Activated naive CD4-positive, alpha-beta T cell (primary cell): ENCODE data around the gene TRAF3IP3.
A peak's percentile ranks its signal among the peaks of the same experiment; 100 is the strongest.

Source experiments
- DNase-seq, 4 experiments: peaks; one replicate each; lab custom pipeline; 2025; lab: John Stamatoyannopoulos, UW

TRAF3IP3 gene

DNA sequence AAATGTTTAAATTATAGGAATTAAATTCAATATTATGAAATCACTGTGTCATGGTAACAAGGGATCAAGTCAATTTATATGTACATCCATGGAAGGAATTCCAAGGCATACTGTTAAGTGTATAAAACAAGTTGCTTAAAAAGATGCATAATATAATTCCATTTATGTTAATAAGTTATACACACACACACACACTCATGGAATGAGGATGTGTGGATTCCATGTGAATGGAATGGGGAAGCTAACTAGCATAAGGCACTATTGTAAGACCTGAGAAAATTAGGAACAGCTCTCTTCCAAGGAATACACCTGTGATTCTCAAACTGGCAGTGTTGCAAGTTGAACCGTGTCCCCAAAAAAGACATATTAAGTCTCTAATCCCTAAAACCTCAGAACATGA is 17.6 kb upstream of the TRAF3IP3 start:
- DNase-seq = no peak

DNA sequence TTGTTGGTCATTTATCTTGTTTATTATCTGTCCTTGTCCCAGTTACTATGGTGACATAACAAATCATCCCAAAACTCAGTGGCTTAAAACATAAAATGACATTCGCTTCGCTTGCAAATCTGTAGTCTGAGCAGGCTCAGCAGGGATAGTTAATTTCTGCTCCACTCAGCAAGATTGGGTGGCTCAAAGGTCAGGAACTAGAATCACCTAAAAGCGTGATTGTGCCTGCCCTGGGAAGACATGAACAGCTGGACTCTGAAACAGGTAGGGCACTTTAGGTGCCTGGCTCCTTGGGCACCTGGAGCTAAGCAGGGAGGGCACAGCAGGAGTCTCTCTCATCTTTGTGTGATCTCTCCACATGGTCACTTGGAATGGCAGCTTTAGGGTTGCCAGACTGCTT is 14.7 kb upstream of the TRAF3IP3 start:
- no peak for DNase-seq

DNA sequence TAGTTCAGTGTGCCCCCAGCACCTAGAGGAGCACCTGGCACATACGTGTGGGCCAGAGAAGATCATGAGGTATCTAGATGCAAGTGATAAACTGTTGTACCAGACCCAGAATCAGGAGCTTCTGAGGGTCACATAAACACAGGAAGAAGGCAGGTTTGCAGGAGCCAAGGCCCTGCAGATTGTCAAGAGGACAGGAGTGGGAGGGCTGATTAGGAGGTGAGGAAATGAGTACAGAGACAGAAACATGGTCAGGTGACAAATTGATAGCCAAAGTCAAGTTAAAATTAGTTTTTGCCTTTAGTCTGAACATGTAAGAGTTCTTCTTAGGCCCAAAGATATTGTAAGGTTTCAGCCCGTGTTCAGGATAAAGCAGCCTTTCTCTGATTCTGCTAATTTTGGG is 14.0 kb upstream of the TRAF3IP3 start:
- DNase-seq = no peak

DNA sequence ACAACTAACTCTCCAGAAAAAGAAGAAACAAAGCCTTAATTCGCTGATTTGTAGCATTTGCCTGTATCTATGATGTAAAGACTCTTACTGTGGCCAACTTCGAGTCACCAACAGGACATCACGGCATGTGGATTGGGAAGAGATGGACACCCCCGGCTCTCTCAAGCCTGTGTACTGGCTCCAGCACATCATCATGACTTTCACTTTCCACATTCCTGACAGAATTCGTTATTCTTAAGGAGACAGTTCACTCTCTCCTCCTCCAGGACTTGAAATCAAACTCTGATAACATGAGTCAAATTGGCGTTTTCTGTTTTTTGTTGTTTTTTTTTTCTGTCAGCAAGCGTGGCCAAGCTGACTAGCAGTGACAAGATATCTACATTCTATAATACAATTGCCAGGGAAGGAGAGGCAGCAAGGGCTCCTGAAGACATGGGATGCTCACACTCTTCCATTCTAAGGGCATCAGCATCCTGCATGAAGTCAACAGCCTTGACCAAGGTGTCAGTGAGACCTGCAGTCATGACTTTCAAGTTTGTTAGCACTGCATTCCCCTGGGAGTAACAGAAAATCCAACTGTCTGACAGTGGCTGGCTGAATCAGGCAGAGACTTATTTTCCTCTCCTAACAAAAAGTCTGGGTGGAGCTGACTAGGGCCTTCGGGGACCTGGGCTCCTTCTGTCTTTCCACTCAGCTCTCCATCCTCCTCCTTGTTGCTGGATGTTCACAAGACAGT is 13.3 kb upstream of the TRAF3IP3 start:
- DNase-seq = no peak

DNA sequence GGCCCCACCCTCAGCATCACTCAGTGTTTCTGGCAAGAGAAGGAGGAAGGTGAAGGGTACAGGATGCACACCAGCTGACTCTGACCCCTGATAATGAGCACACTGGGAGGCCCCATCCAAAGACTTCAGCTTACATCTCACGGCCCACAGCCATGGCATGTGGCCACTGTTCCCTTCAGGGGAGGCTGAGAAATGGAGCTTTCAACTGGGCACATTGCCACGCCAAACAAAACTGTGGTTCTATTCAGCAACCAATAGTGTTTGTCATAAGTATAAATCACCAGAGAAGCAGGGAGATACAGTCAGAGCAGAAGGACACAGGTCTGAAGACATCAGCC is 12.7 kb upstream of the TRAF3IP3 start:
- no peak for DNase-seq

DNA sequence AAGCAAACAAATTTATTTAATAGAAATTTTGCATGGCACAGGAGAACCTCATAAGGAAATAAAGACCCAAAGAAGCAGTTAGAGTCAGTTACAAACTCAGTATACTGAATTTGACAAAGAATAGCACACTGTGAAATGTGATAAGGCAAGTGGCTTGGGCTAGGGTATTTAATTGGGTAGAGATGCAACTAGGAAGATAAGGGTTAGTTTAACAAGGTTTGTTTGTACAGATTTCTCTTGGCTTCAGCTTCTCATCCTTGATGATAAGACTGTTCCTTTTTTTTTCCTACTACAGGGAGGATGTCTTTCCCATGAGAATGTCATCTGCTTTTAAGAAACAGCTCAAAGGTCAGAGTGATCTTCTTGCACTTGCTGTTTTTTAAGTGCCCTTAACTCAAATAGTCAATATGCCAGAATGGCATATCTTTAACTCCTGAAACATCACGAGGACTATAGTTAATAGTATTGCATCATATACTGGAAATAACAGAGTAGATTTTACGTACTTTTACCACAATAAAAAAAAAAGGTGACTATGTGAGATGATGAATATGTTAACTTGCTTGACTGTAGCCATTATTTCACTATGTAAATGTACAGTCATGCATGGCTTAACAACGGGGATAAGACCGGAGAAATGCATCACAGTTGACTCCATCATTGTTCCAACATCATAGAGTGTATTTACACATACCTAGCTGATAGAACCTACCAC is 9.2 kb upstream of the TRAF3IP3 start:
- no peak for DNase-seq

DNA sequence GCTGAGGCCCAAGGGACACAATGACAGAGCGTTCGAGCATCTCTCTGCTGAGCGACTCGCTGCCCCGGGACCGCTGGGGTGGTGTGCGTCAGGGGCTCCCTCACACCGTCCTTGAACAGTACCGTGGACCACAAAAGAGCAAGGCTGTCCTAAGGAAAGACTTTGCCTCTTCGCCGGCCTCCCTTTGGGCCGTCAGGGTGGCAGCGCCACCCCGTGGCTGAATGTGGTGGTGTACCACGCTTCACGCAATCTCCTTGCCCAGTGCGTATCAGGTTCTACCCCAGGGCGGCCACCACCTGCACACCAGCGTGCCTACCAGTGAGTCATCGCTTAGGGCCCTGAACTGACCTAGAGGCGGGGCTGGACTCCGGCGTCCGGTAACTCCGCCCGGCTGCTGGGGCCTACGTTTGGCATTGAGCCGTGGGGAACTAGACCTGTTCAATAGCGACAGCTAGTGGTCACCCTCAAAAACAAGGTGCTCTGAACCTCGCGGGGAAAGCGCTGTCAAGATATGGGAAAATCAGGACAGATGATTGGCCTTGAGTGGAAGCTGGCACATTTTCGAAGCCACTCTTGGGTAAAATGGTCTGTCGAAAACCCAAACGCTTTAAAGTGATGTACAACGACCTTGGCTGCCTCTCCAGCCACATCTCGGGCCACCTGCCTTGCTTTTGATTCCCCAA is 8.1 kb upstream of the TRAF3IP3 start:
- peak; percentile 67 to 76 (median 74) for DNase-seq

DNA sequence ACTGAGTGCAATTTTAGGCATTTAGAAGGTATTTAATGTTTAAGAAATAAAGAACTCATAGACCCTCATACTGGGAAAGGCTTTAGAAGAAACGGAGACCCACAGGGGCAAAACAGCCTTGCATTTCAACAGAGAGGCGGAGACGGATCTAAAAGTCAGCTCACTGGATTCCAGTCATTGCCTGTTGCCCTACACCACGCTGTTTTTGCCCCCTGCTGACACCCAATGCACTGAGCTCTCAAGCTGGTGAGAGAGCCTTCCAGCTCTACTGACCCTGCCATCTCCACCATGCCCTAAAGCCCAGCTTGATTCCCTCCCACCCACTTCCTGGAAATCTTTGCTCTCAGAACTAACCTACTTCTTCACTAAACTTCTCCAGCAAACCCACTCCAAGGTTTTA is 7.2 kb upstream of the TRAF3IP3 start:
- no peak for DNase-seq

DNA sequence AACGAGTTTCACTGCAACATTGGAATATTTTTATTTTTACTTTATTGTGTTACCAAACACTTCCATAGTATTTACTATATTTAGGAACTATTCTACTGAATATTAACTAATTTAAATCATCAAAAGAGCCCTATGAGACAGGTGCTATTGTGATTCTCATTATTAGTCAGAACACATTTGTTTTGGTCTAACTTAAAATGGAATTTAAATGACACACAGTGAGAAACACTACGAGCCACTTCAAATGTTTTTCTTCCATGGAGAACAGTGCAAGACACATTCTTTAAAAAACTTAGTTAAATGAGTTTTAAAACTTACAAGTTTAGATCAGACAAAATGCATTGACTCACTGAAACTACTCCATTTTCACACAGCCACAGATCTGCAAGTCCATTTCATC is 6.6 kb upstream of the TRAF3IP3 start:
- no peak for DNase-seq

DNA sequence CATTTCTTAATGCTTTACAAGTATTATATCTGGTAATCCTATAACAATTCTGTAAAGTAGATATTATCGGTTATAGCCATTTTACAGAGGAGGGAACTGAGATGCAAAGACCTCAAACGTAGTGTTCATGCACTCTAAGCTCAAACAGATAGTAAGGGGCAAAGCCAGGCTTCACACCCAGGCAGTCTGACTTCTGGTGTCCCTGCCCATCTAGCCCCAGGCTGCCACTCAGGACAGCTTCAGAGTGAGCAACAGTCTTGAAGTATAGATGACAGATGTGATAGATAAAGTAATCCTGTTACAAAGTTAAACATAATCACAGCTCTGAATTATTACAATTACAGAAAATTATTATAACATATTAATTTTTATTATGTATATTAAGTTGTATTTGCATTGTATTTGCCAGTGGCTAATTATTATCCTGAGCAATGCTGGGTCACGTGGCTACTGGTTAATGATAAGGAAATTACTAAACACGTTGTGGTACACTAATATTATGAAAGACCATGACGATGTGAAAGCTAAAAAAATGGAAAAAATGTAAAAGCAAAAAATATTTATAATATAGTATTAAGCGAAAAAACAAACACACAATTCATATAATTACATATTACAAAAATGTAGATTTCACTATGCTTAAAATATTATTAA is 6.1 kb upstream of the TRAF3IP3 start:
- no peak for DNase-seq

DNA sequence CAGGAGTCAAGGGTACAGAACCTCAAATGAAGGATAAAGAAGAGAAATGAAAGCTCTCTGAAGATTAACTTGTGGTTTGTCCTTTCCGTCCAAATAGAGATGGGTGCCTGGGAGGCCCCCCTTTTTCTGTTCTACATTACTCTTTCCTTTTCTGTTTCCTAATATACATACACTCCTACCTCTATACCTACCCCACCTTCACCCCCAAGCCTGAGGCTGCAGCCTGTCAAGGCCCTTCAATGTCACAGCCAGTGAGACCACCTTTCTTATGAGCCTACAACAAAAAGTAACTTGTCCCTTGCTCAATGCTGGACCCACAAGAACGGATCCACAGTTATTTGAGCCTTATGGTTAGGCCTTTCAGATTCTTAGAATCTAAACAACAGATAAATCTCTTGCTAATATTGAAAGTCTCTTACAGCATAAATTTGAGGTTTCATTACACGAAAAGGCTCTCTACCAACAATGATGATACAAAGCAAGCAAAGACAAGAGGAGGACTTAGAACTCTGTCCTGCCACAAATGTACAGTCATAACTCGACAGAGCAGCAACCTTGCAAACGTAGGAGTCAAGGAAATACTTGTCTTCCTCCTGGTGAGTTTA is 4.1 kb upstream of the TRAF3IP3 start:
- DNase-seq = no peak

DNA sequence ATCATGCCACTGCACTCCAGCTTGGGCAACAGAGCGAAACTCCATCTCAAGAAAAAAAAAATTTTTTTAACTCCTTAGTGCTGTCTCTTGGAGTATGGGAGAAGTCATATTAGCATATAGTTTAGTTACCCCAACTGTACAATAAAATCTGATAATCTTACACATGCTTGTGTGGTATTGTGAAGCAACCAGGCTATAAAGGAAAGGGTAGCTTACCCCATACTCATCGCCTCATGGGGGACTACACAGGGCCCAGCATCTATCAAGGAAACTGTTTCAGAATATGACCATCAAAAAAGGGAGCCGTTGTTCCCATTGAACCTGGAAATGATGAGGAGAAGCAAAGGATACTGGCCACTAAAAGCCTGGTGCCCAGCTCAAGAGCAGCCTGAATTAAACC is 3.0 kb upstream of the TRAF3IP3 start:
- DNase-seq = no peak

DNA sequence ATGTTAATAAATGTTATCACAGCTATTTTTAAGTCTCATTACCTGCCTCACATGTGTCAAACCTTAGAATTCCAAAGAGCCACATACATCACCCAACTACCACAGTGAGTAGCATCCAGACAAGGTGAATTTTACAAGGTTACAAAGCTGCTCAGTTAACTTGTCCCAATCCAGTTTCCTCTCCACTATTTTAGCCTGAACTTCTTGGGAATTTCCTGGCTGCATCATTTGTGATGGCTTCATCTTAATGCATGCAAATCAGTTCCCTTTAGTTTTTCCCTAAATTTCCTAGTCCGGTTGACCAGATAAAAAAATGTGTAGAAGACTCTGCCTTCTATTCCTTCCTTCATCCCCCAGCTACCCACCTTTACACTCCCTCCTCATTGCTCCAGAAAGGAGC is 597 bp upstream of the TRAF3IP3 start:
- DNase-seq = no peak

DNA sequence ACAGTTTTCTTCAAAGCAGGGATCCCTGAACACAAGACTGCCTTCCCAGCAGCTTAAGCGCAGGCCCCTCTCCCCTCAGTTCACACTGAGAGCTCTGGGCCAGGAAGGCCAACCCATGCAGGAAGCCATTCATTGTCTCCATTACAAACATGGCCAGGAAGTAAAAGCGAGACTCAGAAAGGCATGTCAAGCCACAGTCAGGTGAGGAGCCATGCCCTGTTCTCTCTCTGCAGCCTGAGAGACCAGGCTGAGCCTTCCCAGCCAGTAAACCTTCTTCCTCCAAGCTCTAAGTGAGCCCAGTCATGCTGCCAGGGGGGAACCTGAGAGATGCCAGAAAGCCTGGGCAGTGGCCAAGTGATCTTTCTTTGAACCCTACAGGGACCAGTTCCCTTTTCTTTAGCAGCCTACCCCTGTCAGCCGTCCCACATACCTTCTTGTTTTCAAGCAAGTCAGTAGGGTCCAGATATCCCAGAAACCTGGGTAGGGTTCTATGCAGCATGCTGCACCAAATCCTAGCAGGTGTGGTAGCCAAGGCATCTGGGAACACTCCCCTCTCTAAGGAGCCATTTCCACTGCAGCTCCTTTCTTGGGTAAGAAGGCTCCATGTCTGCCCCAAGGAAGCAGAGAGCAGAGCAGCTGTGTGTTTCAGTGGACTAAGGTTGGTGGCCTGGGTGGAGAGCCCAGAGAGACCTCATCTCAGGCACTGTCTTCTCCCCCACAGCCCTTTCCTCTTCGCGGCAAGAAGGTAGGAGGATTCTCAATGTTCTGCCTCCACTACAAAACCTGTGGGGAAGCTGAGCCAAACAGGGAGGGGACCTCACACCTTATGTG is 977 bp downstream of the TRAF3IP3 start:
- DNase-seq = no peak

DNA sequence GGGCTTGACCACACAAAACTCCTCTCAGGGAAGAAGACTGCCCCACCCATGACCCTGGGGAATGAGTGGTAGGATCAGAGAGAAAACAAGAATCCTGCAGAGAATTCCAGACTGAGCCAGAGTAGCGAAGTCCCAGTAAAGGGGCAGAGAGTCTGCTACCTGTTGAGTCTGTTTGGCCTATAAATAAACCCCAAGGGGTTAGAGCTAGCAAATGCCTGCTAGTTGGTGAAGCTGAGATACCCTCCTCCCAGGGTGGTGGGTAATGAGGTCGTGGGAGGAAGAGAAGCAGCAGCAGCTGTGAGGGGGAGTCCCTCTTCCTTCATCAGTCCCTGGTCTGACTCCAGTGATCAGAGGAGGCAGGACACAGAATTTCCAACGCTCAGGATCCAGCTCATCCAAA is 2.5 kb downstream of the TRAF3IP3 start:
- no peak for DNase-seq

DNA sequence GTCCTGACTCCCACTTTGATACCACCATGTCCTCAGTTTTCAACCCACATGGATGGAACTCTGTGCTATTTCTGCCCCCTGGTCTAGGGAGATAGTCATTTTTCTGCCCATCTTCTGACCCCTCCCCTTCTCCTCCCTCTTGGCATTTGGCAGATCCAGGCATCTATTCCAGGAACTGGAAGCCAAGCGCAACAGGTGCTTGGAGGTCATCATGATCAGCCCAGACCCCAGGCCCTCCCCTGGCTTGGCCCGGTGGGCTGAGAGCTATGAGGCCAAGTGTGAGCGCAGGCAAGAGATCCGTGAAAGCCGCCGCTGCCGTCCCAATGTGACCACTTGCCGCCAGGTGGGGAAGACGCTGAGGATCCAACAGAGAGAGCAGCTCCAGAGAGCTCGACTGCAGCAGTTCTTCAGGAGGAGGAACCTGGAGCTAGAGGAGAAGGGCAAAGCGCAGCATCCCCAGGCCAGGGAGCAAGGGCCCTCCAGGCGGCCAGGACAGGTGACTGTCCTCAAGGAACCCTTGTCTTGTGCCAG is 4.0 kb downstream of the TRAF3IP3 start:
- no peak for DNase-seq

DNA sequence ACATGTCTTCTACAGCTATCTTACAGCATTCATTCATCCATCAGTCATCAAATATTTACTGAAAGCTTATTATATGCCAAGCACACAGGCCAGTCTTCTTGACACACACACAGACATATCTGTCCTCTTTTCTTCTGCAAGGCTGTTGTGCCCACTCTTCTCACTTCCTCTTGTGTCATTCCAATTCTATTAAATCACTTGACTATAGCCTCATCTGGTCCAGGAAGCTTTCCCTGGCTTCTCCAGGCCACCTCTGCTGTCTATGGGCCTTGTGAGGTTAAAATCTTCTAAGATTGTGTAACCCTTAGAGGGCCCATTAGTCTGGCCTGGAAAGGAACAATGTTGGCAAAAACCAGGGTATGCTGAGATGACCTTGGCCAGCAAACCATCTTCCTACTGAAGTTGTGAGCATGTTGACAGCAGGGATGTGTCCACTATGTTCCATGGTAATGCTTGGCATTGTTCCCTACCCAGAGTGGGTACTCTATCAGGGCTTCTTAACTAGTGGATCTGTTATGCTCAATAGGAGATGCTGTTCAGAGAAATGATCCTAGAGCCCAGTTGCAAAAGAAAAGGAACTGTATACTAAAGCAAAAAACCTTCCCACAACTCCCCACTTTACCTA is 5.3 kb downstream of the TRAF3IP3 start:
- DNase-seq = no peak

DNA sequence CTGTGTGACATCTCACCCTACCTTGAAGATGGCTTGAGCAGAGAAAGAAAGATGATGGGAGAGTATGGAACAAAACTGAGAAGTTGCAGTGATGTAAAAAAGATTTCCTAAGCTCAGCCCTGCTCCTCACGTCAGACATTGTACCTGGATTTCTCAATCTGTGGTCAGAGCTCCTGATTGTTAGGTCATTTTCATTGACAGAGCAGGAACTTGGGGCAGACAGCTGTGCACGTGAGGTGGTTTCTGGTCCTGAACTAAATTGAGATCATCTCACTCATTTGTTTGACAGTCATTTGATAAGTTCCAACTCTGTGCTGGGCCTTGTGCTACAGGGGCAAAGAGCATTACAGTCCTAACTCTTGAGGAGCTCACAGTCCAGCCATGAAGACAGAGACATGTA is 10.2 kb downstream of the TRAF3IP3 start:
- DNase-seq = no peak

DNA sequence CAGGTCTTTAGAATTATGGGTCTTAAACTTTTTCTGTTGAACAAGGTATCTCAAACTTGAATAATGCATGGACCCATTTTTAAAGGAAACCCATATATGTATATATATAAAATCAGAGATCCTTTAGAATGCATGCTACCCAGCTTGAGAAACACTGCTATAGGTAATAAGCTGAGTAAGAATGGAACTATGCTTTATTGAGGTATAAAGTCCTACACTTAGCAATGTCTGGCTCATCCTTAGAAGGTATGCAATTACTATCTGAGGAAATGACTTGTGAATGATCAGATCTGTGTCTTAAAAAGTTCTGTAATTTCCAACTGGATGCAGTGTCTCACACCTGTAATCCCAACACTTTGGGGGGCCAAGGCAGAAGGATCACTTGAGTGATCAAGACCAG is 11.2 kb downstream of the TRAF3IP3 start:
- no peak for DNase-seq

DNA sequence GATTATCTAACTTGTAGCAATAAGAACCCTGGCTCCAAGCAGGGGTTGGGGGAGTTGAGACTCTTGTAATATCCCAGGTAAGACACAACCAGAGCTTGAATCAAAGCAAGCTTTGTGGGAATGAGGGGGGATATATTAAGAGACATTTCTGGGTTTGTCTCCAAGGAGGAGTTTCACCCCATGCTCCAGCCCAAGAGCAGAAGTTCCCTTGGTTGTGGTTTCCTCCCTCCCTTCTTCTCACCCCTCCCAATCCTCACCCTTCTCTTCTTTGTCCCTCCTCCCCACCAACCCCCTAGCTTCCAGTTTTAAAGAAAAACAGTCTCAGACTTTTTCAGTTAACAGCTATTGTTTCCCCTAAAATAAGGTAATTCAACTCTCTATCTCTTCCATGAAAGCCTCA is 11.9 kb downstream of the TRAF3IP3 start:
- DNase-seq = no peak

DNA sequence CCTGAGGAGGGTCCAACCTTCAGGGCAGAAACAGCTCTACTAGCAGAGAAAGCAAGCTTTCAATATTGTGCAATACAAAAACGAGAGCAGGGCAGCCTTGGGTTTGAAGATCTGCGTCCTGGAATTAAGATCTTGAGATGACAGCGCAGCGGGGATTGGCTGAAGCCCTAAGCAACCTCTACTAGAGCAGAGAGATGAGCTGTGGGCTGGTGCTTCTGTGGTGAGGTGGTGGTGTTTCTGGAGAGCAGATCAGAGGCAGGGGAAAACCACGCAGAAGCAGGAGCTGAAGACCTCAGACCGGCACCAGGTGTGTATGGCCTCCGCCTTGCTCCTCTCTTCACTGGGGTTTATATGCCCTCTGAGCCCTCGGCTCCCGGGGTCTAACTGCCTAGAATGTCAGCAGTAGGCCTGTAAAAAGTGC is 12.5 kb downstream of the TRAF3IP3 start:
- DNase-seq = peak; percentile 17 to 58 (median 40)
